ENCODE measurements around the gene CCND1.

CCND1 gene

DNA sequence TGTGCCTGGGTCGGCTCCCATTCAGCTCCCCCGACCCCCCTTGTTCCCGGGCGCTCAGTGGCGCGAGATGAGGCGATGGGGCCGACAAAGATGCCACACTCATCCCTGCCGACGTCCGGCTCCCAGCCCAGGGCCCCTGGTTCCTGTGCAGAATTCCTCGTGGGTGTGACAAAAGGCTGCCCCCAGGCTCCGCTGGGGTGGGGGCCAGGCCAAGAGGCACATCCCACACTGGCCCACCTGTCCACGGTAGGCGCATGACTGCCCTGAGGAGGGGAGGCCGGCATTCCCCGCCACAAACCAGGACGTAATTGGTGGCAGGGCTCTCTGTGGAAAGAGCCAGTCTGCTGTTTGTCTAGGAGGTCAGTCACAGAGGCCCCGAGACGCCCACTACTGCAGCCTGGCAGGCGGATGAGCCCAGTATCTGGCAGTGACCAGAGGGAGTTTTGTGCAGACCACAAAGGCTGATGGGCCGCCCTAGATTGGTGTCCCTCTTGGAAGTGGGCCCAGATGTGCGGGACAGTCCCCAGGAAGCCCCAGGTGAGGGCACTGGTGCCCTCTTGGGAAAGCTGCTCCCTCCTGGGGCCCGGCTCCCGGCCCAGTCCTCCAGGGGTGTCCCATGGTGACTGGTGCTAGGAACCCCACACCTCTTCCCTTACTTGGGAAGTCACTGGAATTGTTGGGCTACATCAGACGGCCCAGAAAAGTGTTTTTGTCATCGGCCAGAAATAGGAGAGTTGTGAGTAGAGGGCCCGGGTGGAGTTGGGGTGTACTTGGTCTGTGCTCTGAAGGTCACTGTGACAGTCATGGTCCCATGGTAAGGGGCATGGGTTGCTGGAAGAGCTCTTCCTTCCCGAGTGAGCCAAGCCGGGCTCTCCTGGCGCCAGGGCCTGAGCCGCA is 5.8 kb downstream of the CCND1 start:
- TF ChIP-seq, protein P1, sequence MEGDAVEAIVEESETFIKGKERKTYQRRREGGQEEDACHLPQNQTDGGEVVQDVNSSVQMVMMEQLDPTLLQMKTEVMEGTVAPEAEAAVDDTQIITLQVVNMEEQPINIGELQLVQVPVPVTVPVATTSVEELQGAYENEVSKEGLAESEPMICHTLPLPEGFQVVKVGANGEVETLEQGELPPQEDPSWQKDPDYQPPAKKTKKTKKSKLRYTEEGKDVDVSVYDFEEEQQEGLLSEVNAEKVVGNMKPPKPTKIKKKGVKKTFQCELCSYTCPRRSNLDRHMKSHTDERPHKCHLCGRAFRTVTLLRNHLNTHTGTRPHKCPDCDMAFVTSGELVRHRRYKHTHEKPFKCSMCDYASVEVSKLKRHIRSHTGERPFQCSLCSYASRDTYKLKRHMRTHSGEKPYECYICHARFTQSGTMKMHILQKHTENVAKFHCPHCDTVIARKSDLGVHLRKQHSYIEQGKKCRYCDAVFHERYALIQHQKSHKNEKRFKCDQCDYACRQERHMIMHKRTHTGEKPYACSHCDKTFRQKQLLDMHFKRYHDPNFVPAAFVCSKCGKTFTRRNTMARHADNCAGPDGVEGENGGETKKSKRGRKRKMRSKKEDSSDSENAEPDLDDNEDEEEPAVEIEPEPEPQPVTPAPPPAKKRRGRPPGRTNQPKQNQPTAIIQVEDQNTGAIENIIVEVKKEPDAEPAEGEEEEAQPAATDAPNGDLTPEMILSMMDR (IDR thresholded peaks at IDR 0.05), result no peak
- no peaks in the 10 kb centered on the region for H3K9me3 ChIP-seq
- H3K4me3 ChIP-seq (ENCODE audit: low read depth in 1 of 2, low read length in 1 of 2), result no peak overlapping the region
- no peak overlapping the region for H3K27ac ChIP-seq
- peaks cover 3 to 4% of the 10 kb centered on the region in 2 experiments for H3K4me1 ChIP-seq (ENCODE audit: control insufficient read depth in 1 of 2, insufficient read depth in 1 of 2, low read depth in 1 of 2, low read length in 1 of 2)
- peaks cover 44% of the 10 kb centered on the region for H3K27me3 ChIP-seq
- no peaks in the 10 kb centered on the region for H3K36me3 ChIP-seq

DNA sequence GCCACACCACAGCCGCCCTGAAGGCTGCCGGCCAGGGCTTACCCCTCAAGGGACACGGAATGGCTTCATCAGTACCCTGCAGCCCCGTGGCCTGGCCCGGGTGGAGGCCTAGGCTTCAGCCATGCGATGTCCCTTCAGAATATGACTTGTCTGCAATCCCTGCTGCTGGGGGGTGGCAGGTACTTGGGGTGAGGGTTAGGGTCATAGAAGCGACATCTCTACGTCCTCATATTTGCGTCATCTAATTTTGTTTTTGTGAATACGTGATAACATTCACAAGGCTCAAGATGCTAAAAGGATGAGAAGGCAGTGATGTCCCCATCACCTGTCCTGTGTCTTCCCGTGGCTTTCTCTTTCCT is 6.4 kb downstream of the CCND1 start:
- H3K4me3 ChIP-seq (ENCODE audit: low read depth in 1 of 2, low read length in 1 of 2), result no peak overlapping the region
- TF ChIP-seq, protein P1 (IDR thresholded peaks at IDR 0.05), result no peak
- no peak overlapping the region for H3K27ac ChIP-seq
- peaks cover 38% of the 10 kb centered on the region for H3K27me3 ChIP-seq
- no peaks in the 10 kb centered on the region for H3K9me3 ChIP-seq
- H3K36me3 ChIP-seq, result no peaks in the 10 kb centered on the region
- H3K4me1 ChIP-seq (ENCODE audit: control insufficient read depth in 1 of 2, insufficient read depth in 1 of 2, low read depth in 1 of 2, low read length in 1 of 2), result no peaks in the 10 kb centered on the region

DNA sequence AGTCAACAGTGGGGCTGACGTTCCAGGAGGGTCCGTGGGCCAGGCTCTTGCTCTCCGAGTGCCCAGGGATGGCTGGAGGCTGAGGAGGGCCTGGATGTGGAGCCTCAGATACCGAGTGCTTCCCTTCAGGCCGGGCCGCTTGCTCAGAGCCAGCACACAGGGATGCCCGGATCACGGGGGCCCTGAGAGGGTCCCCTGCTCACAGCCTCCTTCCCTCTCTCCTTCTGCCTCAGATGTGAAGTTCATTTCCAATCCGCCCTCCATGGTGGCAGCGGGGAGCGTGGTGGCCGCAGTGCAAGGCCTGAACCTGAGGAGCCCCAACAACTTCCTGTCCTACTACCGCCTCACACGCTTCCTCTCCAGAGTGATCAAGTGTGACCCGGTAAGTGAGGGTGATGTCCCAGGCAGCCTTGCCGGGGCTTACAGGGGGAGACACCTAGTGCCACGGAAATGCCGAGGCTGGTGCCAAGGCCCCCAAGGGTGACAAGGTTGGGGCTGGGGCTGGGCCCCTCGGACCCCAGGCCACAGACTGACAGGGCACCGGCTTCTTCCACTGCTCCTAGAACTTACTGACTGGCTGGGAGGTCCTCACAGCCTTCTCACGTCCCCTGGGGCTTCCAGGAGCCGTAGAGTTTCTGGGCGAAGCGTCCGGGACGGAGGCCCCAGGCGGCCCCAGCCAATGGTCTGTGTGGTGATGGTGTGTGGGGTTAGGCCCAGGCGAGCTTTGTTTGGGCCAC is 7.0 kb downstream of the CCND1 start:
- TF ChIP-seq, protein P1 (IDR thresholded peaks at IDR 0.05), result no peak
- Histone ChIP-seq H3K36me3 (no peaks in the 10 kb centered on the region), H3K27me3 (peaks cover 33% of the 10 kb centered on the region), H3K27ac (no peak overlapping the region), H3K9me3 (no peaks in the 10 kb centered on the region), H3K4me1 (ENCODE audit: control insufficient read depth in 1 of 2, insufficient read depth in 1 of 2, low read depth in 1 of 2, low read length in 1 of 2) (no peaks in the 10 kb centered on the region), H3K4me3 (ENCODE audit: low read depth in 1 of 2, low read length in 1 of 2) (no peak overlapping the region)

GRCh38 chr11:69648679-69649575 is 8.0 kb downstream of the CCND1 start:
- H3K36me3 ChIP-seq, result no peaks in the 10 kb centered on the region

DNA sequence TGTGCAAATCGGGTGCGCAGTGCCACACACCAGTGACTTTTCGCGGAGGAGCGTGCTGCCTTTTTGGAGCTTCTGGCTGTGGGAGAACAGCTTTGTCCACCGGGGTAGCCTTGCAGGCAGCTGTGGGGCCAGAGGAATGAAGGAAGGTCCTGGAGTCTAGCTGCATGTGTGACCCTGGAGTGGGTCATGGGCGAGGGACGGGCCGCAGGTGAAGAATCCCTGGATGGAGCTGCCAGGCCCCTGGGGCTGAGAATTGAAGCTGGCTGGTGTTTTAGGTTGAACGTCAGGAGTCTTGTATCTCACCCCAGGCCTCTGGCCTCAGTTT is 8.6 kb downstream of the CCND1 start:
- TF ChIP-seq, protein P1 (IDR thresholded peaks at IDR 0.05), result no peak
- H3K9me3 ChIP-seq, result no peaks in the 10 kb centered on the region
- no peaks in the 10 kb centered on the region for H3K4me1 ChIP-seq (ENCODE audit: control insufficient read depth in 1 of 2, insufficient read depth in 1 of 2, low read depth in 1 of 2, low read length in 1 of 2)
- H3K36me3 ChIP-seq, result no peaks in the 10 kb centered on the region
- no peak overlapping the region for H3K4me3 ChIP-seq (ENCODE audit: low read depth in 1 of 2, low read length in 1 of 2)
- no peak overlapping the region for H3K27ac ChIP-seq
- H3K27me3 ChIP-seq, result peaks cover 16% of the 10 kb centered on the region

More at GRCh38 chr11:69648679-69649575, 8.0 kb downstream of the CCND1 start:
- H3K27me3 ChIP-seq, result peaks cover 23% of the 10 kb centered on the region
- no peak overlapping the region for H3K27ac ChIP-seq
- H3K4me1 ChIP-seq (ENCODE audit: control insufficient read depth in 1 of 2, insufficient read depth in 1 of 2, low read depth in 1 of 2, low read length in 1 of 2), result no peaks in the 10 kb centered on the region
- H3K9me3 ChIP-seq, result no peaks in the 10 kb centered on the region
- TF ChIP-seq, protein P1 (IDR thresholded peaks at IDR 0.05), result no peak
- H3K4me3 ChIP-seq (ENCODE audit: low read depth in 1 of 2, low read length in 1 of 2), result no peak overlapping the region

Measured in neutrophil (primary cell).